ENCODE measurements around the gene WASHC4. TPM values are rescaled to one million over a fixed set of nuclear protein-coding genes. Genes with fewer than 3 reads are reported as not detected.

Gene WASHC4
- 30.2 TPM for polyA plus RNA-seq (2013, experiment 1 of 2)
- 32.0 TPM for polyA plus RNA-seq (2013, experiment 2 of 2)

GRCh38 chr12:105107494-105108371, at the start of gene WASHC4:
Gene WASHC4, plus strand, starts transcription at chr12:105107731. Its CDS starts 70 bp downstream, at chr12:105107801.
- no peak within 1 kb of the TSS for H2BK15ac ChIP-seq (replicated peaks; ENCODE audit: low read depth)
- H4K8ac ChIP-seq (ENCODE audit: low read depth, low read length), result no peak within 1 kb of the TSS
- H3K27me3 ChIP-seq (ENCODE audit: insufficient read depth, low read length, poor library complexity), result no peaks in the 10 kb centered on the region
- H3K23ac ChIP-seq (ENCODE audit: low read length), result peak within 1 kb of the TSS; percentile 48
- H2AK5ac ChIP-seq (ENCODE audit: low read length), result no peak within 1 kb of the TSS
- H3K4me3 ChIP-seq (ENCODE audit: low read length), result peak within 1 kb of the TSS; percentile 92
- H3K36me3 ChIP-seq (ENCODE audit: control insufficient read depth, insufficient read depth, low read length), result no peaks in the 10 kb centered on the region
- H3K9ac ChIP-seq (ENCODE audit: low read length), result peak within 1 kb of the TSS; percentile 96
- peaks cover 3% of the 10 kb centered on the region for H3K4me1 ChIP-seq (ENCODE audit: control insufficient read depth, low read depth, low read length)
- peak within 1 kb of the TSS; percentile 97 for H3K18ac ChIP-seq (ENCODE audit: low read length)
- H3K79me1 ChIP-seq (ENCODE audit: low read length), result peaks cover 4% of the 10 kb centered on the region
- peak within 1 kb of the TSS; percentile 45 for H3K27ac ChIP-seq (ENCODE audit: low read depth, low read length)
- H3K56ac ChIP-seq (ENCODE audit: low read length), result peak within 1 kb of the TSS; percentile 99
- peaks cover 22% of the 10 kb centered on the region for H3K79me2 ChIP-seq (ENCODE audit: control insufficient read depth, insufficient read depth, low read length)
- no CpG with 5 or more reads among the region's 85 CpGs for WGBS (ENCODE audit: extremely low coverage, insufficient coverage, low lambda C conversion rate)
- peak within 1 kb of the TSS; percentile 84 for H2BK5ac ChIP-seq (ENCODE audit: low read length)
- H3K4me2 ChIP-seq (ENCODE audit: low read length), result peak within 1 kb of the TSS; percentile 83
- H3K4ac ChIP-seq (ENCODE audit: low read depth, low read length), result peak within 1 kb of the TSS; percentile 63
- H4K5ac ChIP-seq (ENCODE audit: low read length), result no peak within 1 kb of the TSS
- peak; percentile 97 for DNase-seq
- H2BK120ac ChIP-seq (ENCODE audit: low read depth, low read length), result no peak within 1 kb of the TSS

- H3K9ac ChIP-seq (ENCODE audit: low read length), result no peak overlapping the region
- H4K5ac ChIP-seq (ENCODE audit: low read length), result no peak overlapping the region
- H2BK120ac ChIP-seq (ENCODE audit: low read depth, low read length), result no peak overlapping the region
- H3K4ac ChIP-seq (ENCODE audit: low read depth, low read length), result no peak overlapping the region
- no peak overlapping the region for H3K4me3 ChIP-seq (ENCODE audit: low read length)
- H3K79me1 ChIP-seq (ENCODE audit: low read length), result no peaks in the 10 kb centered on the region
- no peak overlapping the region for H3K56ac ChIP-seq (ENCODE audit: low read length)
- no peak overlapping the region for H2BK5ac ChIP-seq (ENCODE audit: low read length)
- H3K79me2 ChIP-seq (ENCODE audit: control insufficient read depth, insufficient read depth, low read length), result no peaks in the 10 kb centered on the region
- H3K4me2 ChIP-seq (ENCODE audit: low read length), result no peak overlapping the region
- no CpG with 5 or more reads among the region's 11 CpGs for WGBS (ENCODE audit: extremely low coverage, insufficient coverage, low lambda C conversion rate)
- peak; percentile 59 for DNase-seq
- H3K36me3 ChIP-seq (ENCODE audit: control insufficient read depth, insufficient read depth, low read length), result peaks cover 2% of the 10 kb centered on the region
- no peaks in the 10 kb centered on the region for H3K4me1 ChIP-seq (ENCODE audit: control insufficient read depth, low read depth, low read length)
- H3K27me3 ChIP-seq (ENCODE audit: insufficient read depth, low read length, poor library complexity), result no peaks in the 10 kb centered on the region
- no peak overlapping the region for H2BK15ac ChIP-seq (replicated peaks; ENCODE audit: low read depth)
- H2AK5ac ChIP-seq (ENCODE audit: low read length), result no peak overlapping the region
- H3K23ac ChIP-seq (ENCODE audit: low read length), result no peak overlapping the region
- no peak overlapping the region for H3K18ac ChIP-seq (ENCODE audit: low read length)
- H4K8ac ChIP-seq (ENCODE audit: low read depth, low read length), result no peak overlapping the region
- no peak overlapping the region for H3K27ac ChIP-seq (ENCODE audit: low read depth, low read length)
These were observed 46.7 kb upstream of the WASHC4 start for GRCh38 chr12:105060715-105061378.

- Histone ChIP-seq H3K23ac (ENCODE audit: low read length) (no peak overlapping the region), H2AK5ac (ENCODE audit: low read length) (no peak overlapping the region), H4K5ac (ENCODE audit: low read length) (no peak overlapping the region), H3K27me3 (ENCODE audit: insufficient read depth, low read length, poor library complexity) (no peaks in the 10 kb centered on the region), H2BK120ac (ENCODE audit: low read depth, low read length) (no peak overlapping the region), H3K79me1 (ENCODE audit: low read length) (no peaks in the 10 kb centered on the region), H4K8ac (ENCODE audit: low read depth, low read length) (no peak overlapping the region), H3K9ac (ENCODE audit: low read length) (no peak overlapping the region), H3K36me3 (ENCODE audit: control insufficient read depth, insufficient read depth, low read length) (peaks cover 2% of the 10 kb centered on the region), H3K27ac (ENCODE audit: low read depth, low read length) (no peak overlapping the region), H3K79me2 (ENCODE audit: control insufficient read depth, insufficient read depth, low read length) (no peaks in the 10 kb centered on the region), H3K4me1 (ENCODE audit: control insufficient read depth, low read depth, low read length) (no peaks in the 10 kb centered on the region), H3K4me3 (ENCODE audit: low read length) (no peak overlapping the region), H3K4ac (ENCODE audit: low read depth, low read length) (no peak overlapping the region), H2BK15ac (replicated peaks; ENCODE audit: low read depth) (no peak overlapping the region), H3K18ac (ENCODE audit: low read length) (no peak overlapping the region), H3K4me2 (ENCODE audit: low read length) (no peak overlapping the region), H3K56ac (ENCODE audit: low read length) (no peak overlapping the region), H2BK5ac (ENCODE audit: low read length) (no peak overlapping the region)
- WGBS (ENCODE audit: extremely low coverage, insufficient coverage, low lambda C conversion rate), result no CpG with 5 or more reads among the region's 7 CpGs
- DNase-seq, result no peak
These were observed 42.9 kb upstream of the WASHC4 start for GRCh38 chr12:105064564-105065178.

DNA sequence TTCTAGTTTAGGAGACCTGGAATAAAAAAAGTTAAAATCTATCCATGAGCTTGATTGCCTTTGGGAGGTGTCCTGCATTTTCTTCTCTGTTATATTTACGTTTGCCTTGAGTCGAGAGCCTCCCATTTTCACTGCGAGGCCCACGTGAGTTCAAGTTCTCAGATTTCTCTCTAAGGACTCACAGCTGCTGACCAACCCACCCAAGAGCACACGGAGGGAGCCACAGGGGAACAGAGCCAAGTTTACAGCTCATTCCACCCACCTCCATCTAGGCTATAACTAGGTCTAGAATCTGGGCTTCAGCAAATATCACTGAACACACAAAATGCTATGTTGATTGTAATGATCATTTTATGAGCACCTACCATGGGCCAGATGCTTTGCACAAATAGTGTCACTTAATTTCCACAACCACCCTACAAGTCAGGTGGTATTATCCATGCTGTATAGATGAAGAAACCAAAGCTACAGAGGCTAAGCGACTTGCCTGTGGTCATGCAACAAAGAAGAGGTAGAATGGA, 40.0 kb upstream of the WASHC4 start:
- Histone ChIP-seq H3K36me3 (ENCODE audit: control insufficient read depth, insufficient read depth, low read length) (no peaks in the 10 kb centered on the region), H4K5ac (ENCODE audit: low read length) (no peak overlapping the region), H3K56ac (ENCODE audit: low read length) (no peak overlapping the region), H3K4me3 (ENCODE audit: low read length) (no peak overlapping the region), H3K27ac (ENCODE audit: low read depth, low read length) (no peak overlapping the region), H4K8ac (ENCODE audit: low read depth, low read length) (no peak overlapping the region), H3K23ac (ENCODE audit: low read length) (no peak overlapping the region), H3K79me1 (ENCODE audit: low read length) (no peaks in the 10 kb centered on the region), H2BK120ac (ENCODE audit: low read depth, low read length) (no peak overlapping the region), H2BK5ac (ENCODE audit: low read length) (no peak overlapping the region), H3K18ac (ENCODE audit: low read length) (no peak overlapping the region), H3K4ac (ENCODE audit: low read depth, low read length) (no peak overlapping the region), H2AK5ac (ENCODE audit: low read length) (no peak overlapping the region), H3K9ac (ENCODE audit: low read length) (no peak overlapping the region), H3K4me1 (ENCODE audit: control insufficient read depth, low read depth, low read length) (no peaks in the 10 kb centered on the region), H3K27me3 (ENCODE audit: insufficient read depth, low read length, poor library complexity) (no peaks in the 10 kb centered on the region), H3K79me2 (ENCODE audit: control insufficient read depth, insufficient read depth, low read length) (no peaks in the 10 kb centered on the region), H2BK15ac (replicated peaks; ENCODE audit: low read depth) (no peak overlapping the region), H3K4me2 (ENCODE audit: low read length) (no peak overlapping the region)
- no peak for DNase-seq
- WGBS (ENCODE audit: extremely low coverage, insufficient coverage, low lambda C conversion rate), result no CpG with 5 or more reads among the region's 6 CpGs

DNA sequence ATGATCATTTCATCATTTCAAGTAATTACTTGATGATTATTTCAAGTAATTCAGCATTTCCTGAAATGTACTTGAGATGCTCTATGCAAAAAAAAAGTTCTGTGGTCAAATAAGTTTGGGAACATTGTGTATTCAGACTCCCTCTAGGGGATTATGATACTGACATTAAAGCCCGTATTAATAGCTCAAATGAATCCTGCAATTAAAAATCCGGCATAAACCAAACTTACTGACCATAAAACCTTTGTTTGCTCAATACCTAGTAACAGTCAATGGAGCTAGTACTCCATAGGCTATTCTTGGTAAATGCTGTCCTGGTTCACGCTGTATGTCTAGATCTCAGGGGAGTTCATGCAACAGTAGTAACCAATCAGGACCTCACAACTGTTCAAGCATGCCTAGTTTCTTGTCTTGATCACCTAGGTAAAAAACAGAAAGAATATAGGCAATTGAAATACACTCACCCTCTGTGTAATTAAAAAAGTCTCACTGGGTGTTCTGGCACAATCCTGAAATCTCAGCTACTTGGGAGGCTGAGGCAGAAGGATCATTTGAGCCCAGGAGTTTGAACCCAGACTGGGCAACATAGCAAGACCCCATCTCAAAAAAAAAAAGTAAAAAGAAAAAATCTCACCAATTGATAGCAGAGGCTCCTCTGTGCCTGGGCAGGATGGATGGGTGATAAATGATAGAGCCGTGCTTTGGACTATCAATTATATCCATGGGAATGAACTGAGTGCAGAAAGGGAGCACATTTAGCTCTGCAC, 37.4 kb upstream of the WASHC4 start:
- H3K56ac ChIP-seq (ENCODE audit: low read length), result no peak overlapping the region
- no peak overlapping the region for H2BK15ac ChIP-seq (replicated peaks; ENCODE audit: low read depth)
- H3K4me2 ChIP-seq (ENCODE audit: low read length), result no peak overlapping the region
- H2AK5ac ChIP-seq (ENCODE audit: low read length), result no peak overlapping the region
- no peak overlapping the region for H3K23ac ChIP-seq (ENCODE audit: low read length)
- no peaks in the 10 kb centered on the region for H3K79me1 ChIP-seq (ENCODE audit: low read length)
- DNase-seq, result no peak
- no peak overlapping the region for H2BK120ac ChIP-seq (ENCODE audit: low read depth, low read length)
- no CpG with 5 or more reads among the region's 4 CpGs for WGBS (ENCODE audit: extremely low coverage, insufficient coverage, low lambda C conversion rate)
- no peaks in the 10 kb centered on the region for H3K79me2 ChIP-seq (ENCODE audit: control insufficient read depth, insufficient read depth, low read length)
- H3K4ac ChIP-seq (ENCODE audit: low read depth, low read length), result no peak overlapping the region
- no peaks in the 10 kb centered on the region for H3K36me3 ChIP-seq (ENCODE audit: control insufficient read depth, insufficient read depth, low read length)
- no peaks in the 10 kb centered on the region for H3K4me1 ChIP-seq (ENCODE audit: control insufficient read depth, low read depth, low read length)
- no peak overlapping the region for H4K8ac ChIP-seq (ENCODE audit: low read depth, low read length)
- no peak overlapping the region for H3K9ac ChIP-seq (ENCODE audit: low read length)
- no peak overlapping the region for H3K27ac ChIP-seq (ENCODE audit: low read depth, low read length)
- H2BK5ac ChIP-seq (ENCODE audit: low read length), result no peak overlapping the region
- H3K27me3 ChIP-seq (ENCODE audit: insufficient read depth, low read length, poor library complexity), result no peaks in the 10 kb centered on the region
- no peak overlapping the region for H3K4me3 ChIP-seq (ENCODE audit: low read length)
- H3K18ac ChIP-seq (ENCODE audit: low read length), result no peak overlapping the region
- no peak overlapping the region for H4K5ac ChIP-seq (ENCODE audit: low read length)

Measured in mesendoderm (in vitro differentiated cells).